ENCODE data around the gene KBTBD6. TPM values are rescaled to one million over a fixed set of nuclear protein-coding genes. Genes with fewer than 3 reads are reported as not detected.

KBTBD6 gene
- total RNA-seq, 4 donors from 2014 or later, result 3.6 to 5.9 (median 4.9) TPM

DNA sequence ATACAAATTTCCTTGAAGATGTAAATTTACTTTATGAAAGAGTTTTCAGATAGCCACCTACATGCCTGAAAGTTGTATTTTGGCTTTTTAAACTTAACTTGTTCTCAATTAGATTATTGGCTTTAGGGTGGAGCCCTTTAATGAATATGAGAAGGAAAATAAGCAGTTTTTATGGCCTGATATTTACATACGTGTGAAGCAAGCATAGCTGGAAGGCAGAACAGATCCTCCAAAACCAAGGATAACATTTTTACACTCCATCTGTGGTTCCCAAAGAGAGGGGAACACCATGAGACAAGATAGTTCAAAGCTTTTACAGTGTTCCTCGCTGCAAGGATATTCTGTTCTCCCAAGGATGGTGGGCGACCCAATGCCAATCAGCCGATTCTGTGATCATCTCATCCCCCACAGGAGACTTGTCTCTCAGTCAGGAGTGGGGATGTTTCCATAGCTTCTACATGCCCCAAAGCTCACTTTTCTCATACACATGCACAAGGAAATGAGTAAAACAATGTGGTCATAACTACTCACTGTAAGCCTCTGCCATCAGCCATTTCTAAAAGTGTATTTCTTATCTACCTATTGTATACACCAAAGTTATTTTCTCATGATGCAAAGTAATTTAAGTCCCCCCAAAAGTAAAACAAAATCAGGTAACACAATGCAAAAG is 24.6 kb upstream of the KBTBD6 start:
- TF ChIP-seq, protein P1, sequence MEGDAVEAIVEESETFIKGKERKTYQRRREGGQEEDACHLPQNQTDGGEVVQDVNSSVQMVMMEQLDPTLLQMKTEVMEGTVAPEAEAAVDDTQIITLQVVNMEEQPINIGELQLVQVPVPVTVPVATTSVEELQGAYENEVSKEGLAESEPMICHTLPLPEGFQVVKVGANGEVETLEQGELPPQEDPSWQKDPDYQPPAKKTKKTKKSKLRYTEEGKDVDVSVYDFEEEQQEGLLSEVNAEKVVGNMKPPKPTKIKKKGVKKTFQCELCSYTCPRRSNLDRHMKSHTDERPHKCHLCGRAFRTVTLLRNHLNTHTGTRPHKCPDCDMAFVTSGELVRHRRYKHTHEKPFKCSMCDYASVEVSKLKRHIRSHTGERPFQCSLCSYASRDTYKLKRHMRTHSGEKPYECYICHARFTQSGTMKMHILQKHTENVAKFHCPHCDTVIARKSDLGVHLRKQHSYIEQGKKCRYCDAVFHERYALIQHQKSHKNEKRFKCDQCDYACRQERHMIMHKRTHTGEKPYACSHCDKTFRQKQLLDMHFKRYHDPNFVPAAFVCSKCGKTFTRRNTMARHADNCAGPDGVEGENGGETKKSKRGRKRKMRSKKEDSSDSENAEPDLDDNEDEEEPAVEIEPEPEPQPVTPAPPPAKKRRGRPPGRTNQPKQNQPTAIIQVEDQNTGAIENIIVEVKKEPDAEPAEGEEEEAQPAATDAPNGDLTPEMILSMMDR (IDR thresholded peaks at IDR 0.05; ENCODE audit: low read depth), result no peak

DNA sequence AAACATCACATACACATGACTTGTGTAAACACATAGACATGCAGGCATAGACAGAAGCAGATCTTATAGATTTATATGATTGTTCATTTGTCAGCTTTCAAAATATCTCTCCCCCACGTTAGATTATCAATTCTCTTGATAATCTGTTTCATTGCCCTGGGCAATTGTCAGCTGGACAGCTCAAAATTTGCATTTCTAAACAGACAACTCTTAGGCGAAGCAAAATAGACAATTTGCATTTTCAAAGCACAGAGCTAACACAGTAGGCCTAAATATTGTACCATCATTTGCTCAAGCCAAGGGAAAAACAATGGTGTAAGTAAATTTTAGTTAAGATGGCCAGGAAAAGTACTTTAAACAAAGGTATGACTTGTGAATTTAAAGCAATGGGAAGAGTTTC is 24.0 kb upstream of the KBTBD6 start:
- TF ChIP-seq, protein P1 (IDR thresholded peaks at IDR 0.05; ENCODE audit: low read depth), result no peak

DNA sequence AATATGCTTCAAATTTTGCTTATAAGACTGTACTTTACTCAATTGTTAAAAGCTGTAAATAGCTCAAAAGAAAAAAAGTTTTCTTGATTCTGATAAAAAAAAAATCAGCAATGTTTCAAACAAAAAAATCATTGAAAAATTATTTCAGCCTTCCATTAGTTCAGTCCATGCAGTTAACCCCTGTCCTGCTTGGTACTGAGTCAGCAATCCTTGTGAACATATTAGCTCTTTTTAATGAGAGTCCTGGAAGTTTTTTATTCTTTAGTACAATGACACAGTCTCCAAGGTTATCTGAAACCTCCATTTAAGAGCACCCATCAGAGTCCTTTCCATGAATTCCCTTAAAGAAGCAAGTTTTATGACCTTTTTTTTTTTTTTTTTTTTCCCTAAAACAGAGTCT is 21.4 kb upstream of the KBTBD6 start:
- TF ChIP-seq, protein P1 (IDR thresholded peaks at IDR 0.05; ENCODE audit: low read depth), result no peak

DNA sequence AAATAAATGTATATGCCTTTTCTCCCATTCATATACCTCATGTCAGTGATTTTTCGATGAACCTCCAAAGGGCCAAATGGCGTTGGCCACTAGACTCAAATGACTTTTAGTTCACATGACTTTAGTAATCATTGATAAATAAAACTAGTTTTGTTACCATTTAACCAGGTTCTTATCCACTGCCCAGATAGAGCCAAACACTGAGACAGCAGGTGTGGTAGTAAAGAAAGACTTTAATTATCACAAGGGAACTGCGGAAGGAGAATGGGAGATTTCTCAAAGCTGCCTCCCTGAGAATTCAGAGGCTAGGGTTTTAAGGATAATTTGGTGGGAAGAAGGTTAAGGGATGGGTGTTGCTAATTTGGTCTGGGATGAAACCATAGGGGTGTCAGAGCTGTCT is 19.4 kb upstream of the KBTBD6 start:
- TF ChIP-seq, protein P1 (IDR thresholded peaks at IDR 0.05; ENCODE audit: low read depth), result no peak

DNA sequence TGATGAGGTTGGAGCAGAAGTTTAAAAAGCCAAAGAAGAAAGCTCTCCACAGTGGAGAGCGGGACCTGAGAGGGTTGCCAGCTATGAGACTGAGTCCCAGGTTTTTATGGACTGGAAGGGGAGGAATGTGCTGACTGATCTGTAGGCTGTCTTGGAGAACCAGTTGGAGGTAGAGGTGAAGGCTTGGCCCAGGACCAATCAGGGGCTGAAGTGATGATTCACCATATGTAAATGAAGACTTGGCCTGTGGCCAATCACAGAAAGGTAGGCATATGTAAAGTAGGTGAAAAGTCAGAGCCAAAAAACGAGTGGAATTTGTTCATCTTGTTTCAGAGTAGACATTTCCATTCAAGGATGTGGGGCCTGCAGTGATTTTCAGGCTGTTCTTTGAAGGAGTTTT is 17.5 kb upstream of the KBTBD6 start:
- TF ChIP-seq, protein P1 (IDR thresholded peaks at IDR 0.05; ENCODE audit: low read depth), result no peak

DNA sequence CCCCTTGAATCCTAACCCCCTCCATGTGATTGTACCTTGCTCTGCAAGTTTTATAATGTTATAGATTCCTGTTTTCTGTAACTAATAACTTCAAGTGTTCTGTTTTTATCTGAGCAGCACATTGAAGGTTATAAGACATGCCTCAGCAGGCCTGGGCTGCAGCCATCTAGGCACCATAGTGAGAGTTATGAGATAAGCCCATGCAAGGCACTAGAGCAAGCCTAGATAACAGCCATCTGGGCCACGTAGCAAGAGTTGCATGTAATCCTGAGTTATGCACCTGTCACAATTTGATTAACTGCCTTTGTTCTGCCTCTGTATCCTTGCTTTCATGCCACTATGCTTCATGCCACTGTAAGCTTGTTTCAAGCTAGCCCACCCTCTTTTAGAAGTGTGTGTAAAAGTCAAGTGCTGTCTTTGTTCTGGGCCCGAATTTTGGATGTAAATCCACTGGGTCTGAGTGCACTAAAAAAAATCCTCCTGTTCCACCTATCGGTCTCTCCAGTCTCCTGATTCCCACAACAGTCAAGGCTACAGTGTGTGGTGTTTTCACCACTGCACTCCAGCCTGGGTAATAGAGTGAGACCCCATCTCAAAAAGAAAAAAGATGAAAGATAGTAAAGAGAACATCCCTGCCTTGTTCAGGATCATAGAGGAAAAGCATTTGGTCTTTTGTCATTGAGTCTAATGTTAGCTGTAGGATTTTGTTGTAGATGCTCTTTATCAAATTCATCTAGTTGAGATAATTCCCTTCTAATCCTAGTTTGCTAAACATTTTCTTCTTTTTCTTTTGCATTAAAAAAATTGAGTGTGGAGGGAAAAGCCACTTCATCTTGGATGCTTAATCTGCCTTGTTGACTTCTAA is 16.0 kb upstream of the KBTBD6 start:
- TF ChIP-seq, protein P1 (IDR thresholded peaks at IDR 0.05; ENCODE audit: low read depth), result no peak

DNA sequence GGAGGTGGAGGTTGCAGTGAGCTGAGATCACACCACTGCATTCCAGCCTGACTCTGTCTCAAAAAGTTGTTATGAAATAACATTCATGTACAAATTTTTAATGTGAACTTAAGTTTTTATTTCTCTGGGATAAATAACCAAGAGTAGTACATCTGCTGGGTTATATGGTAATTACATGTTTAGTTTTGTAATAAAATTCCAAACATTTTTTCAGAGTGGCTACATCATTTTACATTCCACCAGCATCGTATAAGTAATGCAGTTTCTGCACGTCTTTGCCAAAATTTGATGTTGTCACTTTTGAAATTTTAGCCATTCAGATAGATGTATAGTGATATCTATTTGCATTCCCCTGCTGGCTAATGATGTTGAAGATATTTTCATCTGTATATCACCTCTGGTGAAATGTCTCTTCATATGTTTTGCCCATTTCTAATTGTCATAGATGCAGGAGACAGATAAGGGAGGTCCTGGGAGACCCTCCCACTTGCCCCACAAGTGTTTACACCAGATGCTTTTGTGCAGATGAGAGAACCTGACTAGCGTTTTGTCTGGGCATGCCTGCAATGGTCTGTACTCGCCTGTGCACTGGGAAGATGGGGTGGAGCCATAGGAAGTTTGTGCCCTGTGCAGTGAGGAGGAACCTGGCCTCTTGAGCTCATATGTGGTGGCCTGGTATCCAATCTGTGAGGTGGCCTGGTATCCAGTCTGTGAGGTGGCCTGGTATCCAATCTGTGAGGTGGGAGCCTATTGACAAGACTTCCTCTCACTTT is 12.7 kb upstream of the KBTBD6 start:
- TF ChIP-seq, protein P1 (IDR thresholded peaks at IDR 0.05; ENCODE audit: low read depth), result no peak
